Metanephros (tissue), 2 donors: ENCODE measurements around the gene FANCG. TPM values are rescaled to one million over a fixed set of nuclear protein-coding genes. Genes with fewer than 3 reads are reported as not detected.

Experiments used
- small RNA-seq: library from RNA; depleted of rRNA; stranded (forward); fragments of <200 nt; gene quantifications from one replicate; pipeline ENCODE3, GENCODE V24; 2014; ENCODE audit warnings: low replicate concordance
- total RNA-seq: library from RNA; depleted of rRNA; stranded (reverse); fragments of >200 nt; gene quantifications from one replicate; pipeline ENCODE4 v1.2.3, GENCODE V29; 2014

Gene FANCG
- 27.7 TPM for total RNA-seq

DNA sequence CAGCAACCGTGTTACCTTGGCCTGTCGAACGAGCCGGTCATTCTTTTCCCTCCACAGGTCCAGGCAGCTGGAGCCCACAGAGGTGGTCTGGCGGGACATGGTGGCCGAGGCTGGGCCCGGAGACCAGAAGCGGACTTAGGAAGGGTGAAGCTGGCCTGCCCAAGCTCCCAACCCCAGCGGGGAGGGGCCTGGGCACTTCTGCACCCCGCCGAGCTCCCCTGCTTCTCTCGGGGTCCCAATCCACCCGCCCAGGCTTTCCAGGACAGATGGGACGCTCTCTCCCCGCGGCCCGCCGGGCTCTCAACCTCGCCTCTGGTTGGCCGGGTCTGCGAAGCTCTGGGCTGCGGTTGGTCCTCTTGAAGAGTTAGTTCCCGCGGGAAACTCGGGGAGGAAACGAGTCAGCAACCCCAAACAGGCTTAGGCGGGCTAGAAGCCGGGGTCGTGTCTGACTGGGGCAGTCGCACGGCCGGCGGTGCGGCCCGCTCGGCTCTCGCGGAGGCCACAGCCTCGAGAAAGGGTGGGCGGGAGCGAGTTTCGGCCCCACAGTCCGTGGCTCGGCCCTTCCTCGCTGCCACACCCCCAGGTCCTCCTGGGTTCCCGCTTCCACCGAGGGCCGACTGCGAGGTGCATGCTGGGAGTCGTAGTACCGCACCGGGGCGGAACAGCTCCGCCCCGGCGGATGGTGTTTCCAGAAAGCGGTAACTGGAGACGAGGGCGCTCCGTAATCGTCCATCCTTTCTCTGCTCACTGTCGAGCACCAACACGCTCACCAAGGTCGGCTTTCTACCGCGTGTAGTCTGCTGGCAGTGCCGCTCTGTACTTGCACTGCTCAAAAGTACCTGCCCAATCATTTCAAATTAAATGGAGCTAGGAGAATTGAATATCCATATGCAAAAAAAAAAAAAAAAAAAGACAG lies at the start of gene FANCG:
FANCG (minus strand) TSS at position 517 of the 916 bp plus-strand sequence; CDS start at position 99, 418 bp downstream.

DNA sequence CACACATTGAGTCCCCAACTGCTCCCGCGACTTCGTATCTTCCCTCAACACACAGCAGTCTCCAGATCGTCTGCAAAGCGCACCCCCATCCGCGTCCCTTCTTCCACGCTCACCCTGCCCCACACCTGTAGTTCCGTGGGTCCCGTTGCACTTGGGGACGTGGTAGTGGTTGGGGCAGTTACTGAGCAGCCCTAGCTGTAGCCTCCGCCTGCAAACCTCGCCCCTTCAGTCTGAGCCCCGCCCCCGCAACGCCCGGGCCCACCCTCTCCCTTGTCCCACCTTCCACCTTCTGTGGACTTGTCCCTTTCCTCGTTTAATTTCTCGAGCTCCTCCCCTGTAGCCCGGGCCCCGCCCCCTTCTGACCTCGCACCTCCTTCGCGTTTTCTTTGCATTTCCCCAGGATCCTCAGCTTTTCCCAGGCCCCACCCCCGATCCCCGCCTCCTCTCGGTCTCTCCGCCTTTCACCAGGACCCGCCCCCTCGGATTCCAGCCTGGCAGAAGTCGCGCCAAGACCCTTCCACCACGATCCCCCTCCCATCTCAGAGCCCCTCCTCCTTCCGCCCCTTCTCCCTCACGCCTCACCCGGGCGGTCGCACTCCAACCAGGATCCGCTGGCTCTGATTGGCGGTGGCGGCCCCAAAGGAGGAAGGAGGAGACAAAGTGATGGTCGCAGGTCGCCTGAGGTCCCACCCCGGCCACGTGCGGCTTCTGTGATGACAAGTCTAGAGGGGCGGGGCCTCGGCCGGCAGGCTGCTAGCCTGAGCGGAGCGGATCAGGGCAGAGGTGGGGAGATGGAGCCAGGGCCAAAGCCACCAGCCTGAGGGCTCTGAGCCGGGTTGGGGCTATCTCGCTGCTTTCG lies 36.2 kb upstream of the FANCG start, which contains the start of gene ATOSB:
ATOSB (minus strand) TSS at position 183 of the 859 bp plus-strand sequence. CDS start 7,588 bp downstream, outside the sequence.

DNA sequence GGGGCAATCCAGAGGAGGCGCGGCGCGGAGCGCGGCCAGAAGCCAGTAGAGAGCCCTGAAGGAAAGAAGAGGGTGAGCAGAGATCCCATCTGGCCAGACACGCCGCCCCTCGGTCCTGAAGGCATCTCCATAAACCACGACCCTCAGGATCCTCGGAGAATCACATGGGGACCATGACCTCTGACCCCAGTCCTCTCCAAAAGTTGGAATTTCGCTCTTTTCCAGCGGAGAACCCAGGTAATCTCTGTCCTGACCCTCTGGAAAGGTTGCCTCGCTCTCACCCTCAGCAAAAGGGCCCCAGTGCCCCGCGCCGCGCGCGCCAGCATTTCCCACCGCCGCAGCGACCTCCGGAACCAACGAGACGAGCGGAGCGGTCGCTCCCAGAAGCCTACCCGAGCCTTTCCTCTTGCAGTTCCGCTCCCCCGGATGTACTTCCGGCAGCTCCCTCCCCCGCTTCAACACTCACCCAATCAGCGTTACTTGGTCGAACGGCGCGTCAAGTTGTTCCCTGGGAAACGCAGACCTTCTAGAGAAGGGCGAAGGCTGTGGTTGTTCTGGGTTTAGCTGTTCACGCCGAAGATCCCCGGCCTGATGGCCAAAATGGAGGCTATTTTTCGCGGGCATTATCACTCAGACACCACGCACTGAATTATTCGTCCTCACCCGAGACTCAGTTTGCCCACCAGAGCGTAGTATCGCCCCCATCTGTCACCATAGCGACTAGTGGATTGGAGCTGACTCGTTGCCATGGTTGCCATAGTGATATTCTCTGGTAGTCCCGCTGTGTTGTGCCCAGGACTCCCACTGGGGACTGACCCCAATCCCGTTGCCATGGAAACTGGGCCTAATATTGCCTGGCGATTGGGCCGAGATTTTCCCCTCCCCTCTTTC lies 23.3 kb upstream of the FANCG start, which contains the start of gene STOML2:
STOML2 (minus strand) TSS at position 363 of the 891 bp plus-strand sequence; CDS start at position 326, 37 bp downstream.

DNA sequence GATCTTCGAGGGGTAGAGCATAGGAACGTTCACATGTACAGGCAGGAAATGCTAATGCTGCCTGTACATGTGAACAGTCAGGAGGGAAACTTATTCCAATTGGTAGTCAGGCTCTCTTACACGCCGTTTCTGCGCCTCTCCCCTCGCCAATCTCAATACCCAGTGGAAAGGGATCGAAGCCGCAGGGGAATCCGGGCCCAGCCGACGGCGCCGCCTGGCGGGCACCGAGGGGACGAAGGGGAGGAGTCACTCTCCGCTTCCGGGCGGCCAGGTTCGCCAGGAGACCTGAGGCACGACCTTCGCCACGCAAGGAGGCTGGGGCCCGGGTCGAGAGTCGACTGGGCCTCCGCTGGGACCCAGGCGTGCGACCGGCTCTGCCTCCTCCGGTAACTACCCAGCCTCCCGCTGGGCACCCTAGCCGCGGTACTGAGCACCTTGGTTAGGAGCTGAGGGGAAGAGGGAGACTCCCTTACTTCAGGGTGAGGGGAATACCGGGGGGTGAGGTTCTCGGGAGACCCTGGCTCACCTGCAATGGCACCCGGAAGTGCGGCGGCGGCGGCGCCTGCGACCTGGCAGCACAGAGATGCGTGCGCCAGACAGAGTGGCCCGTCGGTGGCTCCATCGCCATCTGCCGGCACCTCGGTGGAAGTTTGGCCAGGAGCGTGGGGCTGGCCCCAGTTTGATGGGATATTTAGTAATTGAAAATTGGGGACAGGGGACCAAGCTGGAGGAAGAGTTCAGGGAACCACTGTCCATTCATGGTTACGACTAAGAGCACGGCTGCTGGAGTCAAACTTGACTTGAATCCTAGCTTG lies 16.5 kb upstream of the FANCG start, which contains the start of gene PIGO:
PIGO (minus strand) TSS at position 557 of the 815 bp plus-strand sequence. CDS start 1,026 bp downstream, outside the sequence.

DNA sequence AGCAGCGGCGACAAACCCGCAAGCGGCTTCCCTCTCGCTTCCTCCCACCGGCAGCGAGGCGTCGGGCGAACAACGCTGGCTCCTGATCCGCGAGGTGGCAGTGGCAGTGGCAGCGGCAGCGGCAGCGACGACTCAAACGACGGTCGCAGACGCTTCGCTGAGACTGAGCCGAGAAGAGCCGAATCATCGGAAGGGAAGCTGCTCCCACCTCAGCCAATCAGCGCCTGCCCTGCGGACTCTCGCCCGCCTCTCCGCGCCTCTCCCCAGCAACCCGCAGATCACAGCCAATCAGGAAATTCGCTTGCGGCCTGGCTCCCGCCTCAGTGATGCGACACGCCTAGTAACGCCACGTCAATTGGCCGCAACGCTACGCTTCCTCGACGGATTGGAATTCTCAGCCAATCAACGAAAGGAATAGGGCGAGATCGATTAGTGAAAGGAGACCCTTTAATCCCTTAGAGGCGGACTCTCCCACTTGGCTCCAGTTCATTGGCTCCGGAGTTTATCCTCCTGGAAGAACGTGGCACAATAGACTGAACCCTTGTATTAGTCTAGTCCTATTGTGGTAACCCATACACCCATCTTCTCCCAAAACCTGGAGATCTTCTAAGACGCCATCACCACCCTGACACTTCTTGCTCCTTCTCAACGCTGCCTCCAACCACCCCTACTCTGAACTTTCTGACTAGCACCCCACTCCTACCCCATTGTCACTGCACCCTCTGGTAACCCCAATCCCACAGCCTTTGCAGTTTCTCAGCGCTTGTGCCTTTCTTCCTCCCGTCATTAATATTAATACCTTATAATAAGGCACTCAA lies 7.1 kb downstream of the FANCG start, which contains the start of gene VCP:
VCP (minus strand) TSS at position 165 of the 818 bp plus-strand sequence. CDS start 272 bp downstream, outside the sequence.

Small RNA genes lying within 50 kb of the gene (small RNA-seq; reads per million reads assigned to genes)
- gene RN7SL338P, result not detected

Other genes with a start within 250 kb of the FANCG start
- 0.23 TPM for gene PHF24, start 121.7 kb downstream of the FANCG start, total RNA-seq
- gene DNAJB5, start 90.2 kb downstream of the FANCG start, total RNA-seq, result 8.5 TPM
- 284 TPM for gene VCP, start 7.3 kb downstream of the FANCG start, total RNA-seq
- gene PIGO, start 16.6 kb upstream of the FANCG start, total RNA-seq, result 24.0 TPM
- gene STOML2, start 23.2 kb upstream of the FANCG start, total RNA-seq, result 108 TPM
- gene ATOSB, start 35.9 kb upstream of the FANCG start, total RNA-seq, result 12.4 TPM
- 24.1 TPM for gene UNC13B, start 82.1 kb upstream of the FANCG start, total RNA-seq